BJ (cell line): ENCODE data around the gene CLCA4. TPM values are rescaled to one million over a fixed set of nuclear protein-coding genes. Genes with fewer than 3 reads are reported as not detected.

Experiments
- CTCF ChIA-PET: fragments of 350-600 bp; formaldehyde crosslinking; extraction: SDS; loops from one replicate; lab custom pipeline; 2021; ENCODE audit warnings: antibody characterized with exemption, inconsistent platforms; lab: Yijun Ruan, JAX
- POLR2A ChIA-PET: fragments of 300-600 bp; sonication (Branson Sonifier 250); formaldehyde crosslinking; extraction: SDS; loops from one replicate; lab custom pipeline; 2021; ENCODE audit warnings: antibody characterized with exemption; lab: Charles Lee
- DNase-seq: peaks from one replicate; pipeline ENCODE4 v3.0.0-alpha.2; 2011; ENCODE audit warnings: low read depth
- H3K27me3 ChIP-seq: 2 replicates; pipeline ENCODE4 v1.6.0; 2011; ENCODE audit warnings: low read length; ENCODE audit not compliant: control insufficient read depth, insufficient read depth
- H3K36me3 ChIP-seq: 2 replicates; pipeline ENCODE4 v1.5.1; 2011; ENCODE audit warnings: low read length; ENCODE audit not compliant: control insufficient read depth, insufficient read depth
- H3K4me3 ChIP-seq: 2 replicates; pipeline ENCODE4 v1.5.1; 2011; ENCODE audit warnings: low read depth, mild to moderate bottlenecking, control low read depth, low read length
- CTCF ChIP-seq: IDR thresholded peaks from 2 replicates; pipeline ENCODE4 v1.5.1; 2011; ENCODE audit warnings: low read depth, mild to moderate bottlenecking, control low read depth, inconsistent platforms, low read length, moderate library complexity; ENCODE audit not compliant: insufficient read depth
- polyA plus RNA-seq: library from polyadenylated mRNA; depleted of rRNA; stranded (reverse); fragments of >200 nt; gene quantifications from 2 replicates; pipeline ENCODE4 v1.2.3, GENCODE V29; 2011

Gene CLCA4
- polyA plus RNA-seq, 1 experiment = not detected

- no peaks in the 10 kb centered on the region for H3K36me3 ChIP-seq
- H3K27me3 ChIP-seq = no peaks in the 10 kb centered on the region
- no peak overlapping the region for H3K4me3 ChIP-seq
- no peak for TF ChIP-seq CTCF
- ChIA-PET CTCF (interaction anchor here (0.6 to 0.7 kb wide), 2 partner anchors 1282 to 1963 kb away, joined by 3 to 4 read pairs; no protein-coding TSS in a partner anchor), POLR2A (interaction anchor here (0.8 kb wide), 1 partner anchor 11 kb away, joined by 6 read pairs; no protein-coding TSS in a partner anchor)
- no peak for DNase-seq
Observed at GRCh38 chr1:86542631-86543030, 4.2 kb upstream of the CLCA4 start.

GRCh38 chr1:86548839-86549238 lies 2.0 kb downstream of the CLCA4 start:
- POLR2A ChIA-PET = no interaction called here
- no peaks in the 10 kb centered on the region for H3K36me3 ChIP-seq
- CTCF ChIA-PET = no interaction called here
- no peak overlapping the region for H3K4me3 ChIP-seq
- H3K27me3 ChIP-seq = no peaks in the 10 kb centered on the region
- no peak for DNase-seq
- no peak for TF ChIP-seq CTCF

- H3K27me3 ChIP-seq = no peaks in the 10 kb centered on the region
- H3K4me3 ChIP-seq = no peak overlapping the region
- DNase-seq = no peak
- ChIA-PET CTCF (interaction anchor here (0.6 kb wide), 1 partner anchor 17 kb away, joined by 5 read pairs; no protein-coding TSS in a partner anchor), POLR2A (no interaction called here)
- H3K36me3 ChIP-seq = no peaks in the 10 kb centered on the region
- no peak for TF ChIP-seq CTCF
Observed at GRCh38 chr1:86551305-86551704, 4.4 kb downstream of the CLCA4 start.

- Histone ChIP-seq H3K4me3 (no peak overlapping the region), H3K36me3 (no peaks in the 10 kb centered on the region), H3K27me3 (no peaks in the 10 kb centered on the region)
- no peak for TF ChIP-seq CTCF
- POLR2A ChIA-PET = no interaction called here
- no peak for DNase-seq
- CTCF ChIA-PET = no interaction called here
Observed at GRCh38 chr1:86552376-86552775, 5.5 kb downstream of the CLCA4 start.

GRCh38 chr1:86557739-86558138 lies 10.9 kb downstream of the CLCA4 start:
- Histone ChIP-seq H3K4me3 (no peak overlapping the region), H3K36me3 (no peaks in the 10 kb centered on the region), H3K27me3 (no peaks in the 10 kb centered on the region)
- CTCF ChIA-PET = no interaction called here
- DNase-seq = no peak
- POLR2A ChIA-PET = no interaction called here
- no peak for TF ChIP-seq CTCF
